BJ (cell line): ENCODE results near the gene RRAS2. TPM values are rescaled to one million over a fixed set of nuclear protein-coding genes. Genes with fewer than 3 reads are reported as not detected.

Source experiments
- CTCF ChIA-PET: fragments of 350-600 bp; formaldehyde crosslinking; extraction: SDS; loops from one replicate; lab custom pipeline; 2021; ENCODE audit warnings: antibody characterized with exemption, inconsistent platforms; lab: Yijun Ruan, JAX
- POLR2A ChIA-PET: fragments of 300-600 bp; sonication (Branson Sonifier 250); formaldehyde crosslinking; extraction: SDS; loops from one replicate; lab custom pipeline; 2021; ENCODE audit warnings: antibody characterized with exemption; lab: Charles Lee
- DNase-seq: peaks from one replicate; pipeline ENCODE4 v3.0.0-alpha.2; 2011; ENCODE audit warnings: low read depth
- H3K27me3 ChIP-seq: 2 replicates; pipeline ENCODE4 v1.6.0; 2011; ENCODE audit warnings: low read length; ENCODE audit not compliant: control insufficient read depth, insufficient read depth
- H3K36me3 ChIP-seq: 2 replicates; pipeline ENCODE4 v1.5.1; 2011; ENCODE audit warnings: low read length; ENCODE audit not compliant: control insufficient read depth, insufficient read depth
- H3K4me3 ChIP-seq: 2 replicates; pipeline ENCODE4 v1.5.1; 2011; ENCODE audit warnings: low read depth, mild to moderate bottlenecking, control low read depth, low read length
- polyA plus RNA-seq: library from polyadenylated mRNA; depleted of rRNA; stranded (reverse); fragments of >200 nt; gene quantifications from 2 replicates; pipeline ENCODE4 v1.2.3, GENCODE V29; 2011
- TF ChIP-seq, protein P1 (sequence below): IDR thresholded peaks from 2 replicates; pipeline ENCODE4 v1.5.1; 2011; ENCODE audit warnings: low read depth, mild to moderate bottlenecking, control low read depth, inconsistent platforms, low read length, moderate library complexity; ENCODE audit not compliant: insufficient read depth

The RRAS2 gene
- polyA plus RNA-seq, 1 experiment, result 29.1 TPM

DNA sequence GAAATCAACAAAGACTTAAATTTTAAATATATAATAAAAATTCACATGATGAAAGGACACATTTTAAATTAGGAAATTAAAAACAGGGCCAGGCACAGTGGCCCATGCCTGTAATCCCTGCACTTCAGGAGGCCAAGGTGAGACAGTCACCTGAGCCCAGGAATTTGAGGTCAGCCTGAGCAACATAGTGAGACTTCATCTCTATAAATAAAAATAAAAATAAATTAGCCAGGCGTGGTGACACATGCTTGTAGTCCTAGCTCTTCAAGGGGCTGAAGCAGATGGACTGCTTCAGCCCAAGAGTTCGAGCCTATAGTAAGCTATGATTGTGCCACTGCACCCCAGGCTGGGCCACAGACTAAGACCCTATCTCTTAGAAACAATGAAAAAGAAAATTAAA is 29.3 kb downstream of the RRAS2 start:
- ChIA-PET CTCF (interaction anchor here (1.0 kb wide), 1 partner anchor 9 kb away, joined by 4 read pairs; no protein-coding TSS in a partner anchor), POLR2A (no interaction called here)
- TF ChIP-seq, protein P1, sequence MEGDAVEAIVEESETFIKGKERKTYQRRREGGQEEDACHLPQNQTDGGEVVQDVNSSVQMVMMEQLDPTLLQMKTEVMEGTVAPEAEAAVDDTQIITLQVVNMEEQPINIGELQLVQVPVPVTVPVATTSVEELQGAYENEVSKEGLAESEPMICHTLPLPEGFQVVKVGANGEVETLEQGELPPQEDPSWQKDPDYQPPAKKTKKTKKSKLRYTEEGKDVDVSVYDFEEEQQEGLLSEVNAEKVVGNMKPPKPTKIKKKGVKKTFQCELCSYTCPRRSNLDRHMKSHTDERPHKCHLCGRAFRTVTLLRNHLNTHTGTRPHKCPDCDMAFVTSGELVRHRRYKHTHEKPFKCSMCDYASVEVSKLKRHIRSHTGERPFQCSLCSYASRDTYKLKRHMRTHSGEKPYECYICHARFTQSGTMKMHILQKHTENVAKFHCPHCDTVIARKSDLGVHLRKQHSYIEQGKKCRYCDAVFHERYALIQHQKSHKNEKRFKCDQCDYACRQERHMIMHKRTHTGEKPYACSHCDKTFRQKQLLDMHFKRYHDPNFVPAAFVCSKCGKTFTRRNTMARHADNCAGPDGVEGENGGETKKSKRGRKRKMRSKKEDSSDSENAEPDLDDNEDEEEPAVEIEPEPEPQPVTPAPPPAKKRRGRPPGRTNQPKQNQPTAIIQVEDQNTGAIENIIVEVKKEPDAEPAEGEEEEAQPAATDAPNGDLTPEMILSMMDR, result no peak
- Histone ChIP-seq H3K27me3 (no peaks in the 10 kb centered on the region), H3K36me3 (no peaks in the 10 kb centered on the region), H3K4me3 (no peak overlapping the region)
- DNase-seq, result no peak

DNA sequence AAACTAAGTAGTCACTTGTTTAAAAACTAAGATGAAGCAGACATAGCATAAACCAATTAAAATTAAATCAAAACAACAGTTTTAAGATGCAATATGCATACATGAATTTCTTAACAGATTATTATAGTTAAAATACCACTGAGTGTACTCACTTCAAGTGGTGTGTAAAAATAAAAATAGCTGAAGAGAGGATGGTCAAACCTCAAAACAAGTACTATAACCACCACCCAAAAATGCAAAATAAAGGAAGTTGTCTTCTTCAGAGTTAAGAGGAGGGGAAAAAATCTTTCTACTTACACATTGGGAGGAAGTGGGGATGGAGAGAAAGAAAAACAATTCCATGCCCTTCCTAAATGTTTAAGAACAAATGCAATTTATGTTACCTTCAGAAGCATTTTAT is 31.9 kb downstream of the RRAS2 start:
- ChIA-PET POLR2A (no interaction called here), CTCF (no interaction called here)
- no peak for DNase-seq
- Histone ChIP-seq H3K4me3 (no peak overlapping the region), H3K27me3 (no peaks in the 10 kb centered on the region), H3K36me3 (no peaks in the 10 kb centered on the region)
- TF ChIP-seq, protein P1, result no peak

DNA sequence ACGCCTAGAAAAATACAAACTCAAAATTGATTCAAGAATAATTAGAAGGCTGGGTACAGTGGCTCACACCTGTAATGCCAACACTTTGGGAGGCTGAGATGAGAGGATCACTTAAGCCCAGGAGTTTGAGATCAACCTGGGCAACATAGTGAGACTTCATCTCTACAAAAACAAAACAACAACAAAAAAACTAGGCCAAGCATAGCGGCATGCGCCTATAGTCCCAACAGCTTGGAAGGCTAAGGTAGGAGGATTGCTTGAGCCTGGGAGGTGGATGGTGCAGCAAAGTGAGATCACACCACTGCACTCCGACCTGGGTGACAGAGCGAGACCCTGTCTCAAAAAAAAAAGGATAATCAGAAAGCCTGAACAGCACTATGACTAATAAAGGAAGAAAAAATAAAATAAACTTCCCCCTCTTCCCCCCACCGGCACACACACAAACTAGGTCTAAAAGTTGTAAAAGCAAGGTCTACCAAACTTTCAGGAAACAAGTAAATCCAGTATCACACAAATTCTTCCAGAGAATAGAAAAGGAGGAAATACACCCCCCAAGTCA is 35.8 kb downstream of the RRAS2 start:
- H3K27me3 ChIP-seq, result no peaks in the 10 kb centered on the region
- CTCF ChIA-PET, result no interaction called here
- no peak for DNase-seq
- no peak overlapping the region for H3K4me3 ChIP-seq
- POLR2A ChIA-PET, result no interaction called here
- no peaks in the 10 kb centered on the region for H3K36me3 ChIP-seq
- TF ChIP-seq, protein P1, result no peak

DNA sequence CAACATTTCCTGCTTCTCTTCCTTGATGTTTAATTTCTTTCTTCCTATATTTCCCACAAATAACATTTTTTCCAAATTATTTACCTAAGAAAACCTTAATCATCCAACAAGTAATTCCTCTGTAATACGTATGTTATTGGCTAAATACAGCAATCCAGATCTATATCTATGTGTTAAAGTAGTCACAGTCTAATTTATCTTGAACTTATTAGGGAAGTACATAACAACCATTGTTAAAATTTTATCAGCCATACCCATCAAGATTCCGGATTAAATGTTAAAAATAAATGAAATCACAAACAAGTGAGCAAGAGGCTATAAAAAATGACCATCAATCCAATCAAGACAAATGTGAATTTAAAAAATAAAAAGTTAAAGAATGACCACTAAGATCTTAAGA is 36.5 kb downstream of the RRAS2 start:
- Histone ChIP-seq H3K4me3 (no peak overlapping the region), H3K36me3 (no peaks in the 10 kb centered on the region), H3K27me3 (no peaks in the 10 kb centered on the region)
- DNase-seq, result no peak
- TF ChIP-seq, protein P1, result no peak
- ChIA-PET POLR2A (no interaction called here), CTCF (interaction anchor here (0.9 kb wide), 1 partner anchor 34 kb away, joined by 3 read pairs; no protein-coding TSS in a partner anchor)

DNA sequence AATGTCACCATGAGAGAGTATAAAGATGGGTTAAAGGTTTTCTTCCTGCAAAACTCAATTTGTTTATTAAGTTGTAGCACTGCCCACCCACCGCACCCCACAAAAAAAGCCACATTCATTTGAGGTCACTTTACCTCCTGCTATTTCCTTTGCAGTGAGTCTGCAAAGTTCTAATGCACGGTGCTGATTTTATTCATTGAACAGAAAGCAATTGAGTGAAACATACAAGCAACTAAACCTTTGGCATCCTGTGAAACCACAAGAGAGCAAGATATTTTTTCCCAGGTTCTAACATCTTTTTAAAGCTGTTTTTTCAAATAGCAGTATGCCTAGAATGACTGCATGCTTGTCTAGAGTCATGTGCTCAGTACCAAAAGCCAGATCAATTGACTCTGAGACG is 39.0 kb downstream of the RRAS2 start:
- no peak for DNase-seq
- Histone ChIP-seq H3K36me3 (no peaks in the 10 kb centered on the region), H3K27me3 (no peaks in the 10 kb centered on the region), H3K4me3 (no peak overlapping the region)
- ChIA-PET POLR2A (no interaction called here), CTCF (interaction anchor here (0.8 kb wide), 1 partner anchor 15 kb away, joined by 3 read pairs; no protein-coding TSS in a partner anchor)
- TF ChIP-seq, protein P1, result no peak
